ES-I3 (cell line): ENCODE data around the gene SLF2.

Experiments
- H3K36me3 ChIP-seq: 2 replicates; pipeline ENCODE4 v1.6.1; 2013; ENCODE audit warnings: mild to moderate bottlenecking, low read length, control low read depth, moderate library complexity; ENCODE audit not compliant: insufficient read depth
- H3K4me1 ChIP-seq: 2 replicates; pipeline ENCODE4 v1.6.1; 2013; ENCODE audit warnings: mild to moderate bottlenecking, control low read depth, low read length; ENCODE audit not compliant: insufficient read depth
- H3K9ac ChIP-seq: 2 replicates; pipeline ENCODE4 v1.6.1; 2013; ENCODE audit warnings: low read depth, mild to moderate bottlenecking, low read length, moderate library complexity
- H3K9me3 ChIP-seq: 2 replicates; pipeline ENCODE4 v1.6.1; 2013; ENCODE audit warnings: mild to moderate bottlenecking, low read length, moderate library complexity; ENCODE audit not compliant: control insufficient read depth, insufficient read depth

Gene SLF2

DNA sequence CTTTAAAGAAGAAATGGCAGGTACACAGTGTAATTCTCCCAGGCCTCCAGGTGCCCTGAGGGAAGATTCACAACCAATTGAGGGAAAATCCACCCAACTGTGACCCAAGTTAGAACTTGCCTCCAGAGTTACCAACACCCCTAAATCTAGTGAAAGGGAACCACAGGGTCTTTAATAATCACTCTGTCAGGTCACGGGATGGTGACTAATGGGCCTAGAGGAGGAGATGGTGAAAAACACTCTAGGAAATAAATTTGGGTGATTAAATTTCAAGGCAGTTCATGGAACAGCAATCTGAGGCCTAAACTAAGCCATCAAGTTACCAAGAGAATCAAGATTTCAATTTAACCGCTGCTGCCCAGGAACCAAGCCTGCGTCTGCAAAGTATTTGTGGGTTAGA is 26.7 kb upstream of the SLF2 start:
- no peaks in the 10 kb centered on the region for H3K36me3 ChIP-seq
- H3K9ac ChIP-seq = no peak overlapping the region
- H3K9me3 ChIP-seq = no peaks in the 10 kb centered on the region
- H3K4me1 ChIP-seq = peaks cover 9% of the 10 kb centered on the region

DNA sequence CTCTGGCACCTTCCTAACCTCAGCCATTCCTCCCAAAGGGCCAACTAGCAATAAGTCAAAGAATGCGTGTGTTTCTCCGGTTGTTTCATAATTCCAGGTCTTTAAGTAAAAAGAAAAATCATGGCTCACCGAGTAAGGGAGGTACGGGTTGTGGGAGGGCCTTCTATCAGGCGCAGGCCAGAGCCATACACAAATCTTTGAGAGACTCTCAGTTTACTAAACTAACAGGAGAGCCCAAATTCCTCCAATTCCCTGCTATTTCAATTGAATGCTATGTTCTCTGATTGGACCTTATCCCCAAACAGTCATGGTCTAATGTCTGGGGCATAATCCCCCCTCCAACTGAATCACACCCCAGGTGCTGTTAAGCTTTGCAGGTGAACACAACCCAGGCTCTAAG is 26.2 kb upstream of the SLF2 start:
- H3K9ac ChIP-seq = no peak overlapping the region
- H3K36me3 ChIP-seq = no peaks in the 10 kb centered on the region
- H3K4me1 ChIP-seq = peaks cover 9% of the 10 kb centered on the region
- H3K9me3 ChIP-seq = no peaks in the 10 kb centered on the region

DNA sequence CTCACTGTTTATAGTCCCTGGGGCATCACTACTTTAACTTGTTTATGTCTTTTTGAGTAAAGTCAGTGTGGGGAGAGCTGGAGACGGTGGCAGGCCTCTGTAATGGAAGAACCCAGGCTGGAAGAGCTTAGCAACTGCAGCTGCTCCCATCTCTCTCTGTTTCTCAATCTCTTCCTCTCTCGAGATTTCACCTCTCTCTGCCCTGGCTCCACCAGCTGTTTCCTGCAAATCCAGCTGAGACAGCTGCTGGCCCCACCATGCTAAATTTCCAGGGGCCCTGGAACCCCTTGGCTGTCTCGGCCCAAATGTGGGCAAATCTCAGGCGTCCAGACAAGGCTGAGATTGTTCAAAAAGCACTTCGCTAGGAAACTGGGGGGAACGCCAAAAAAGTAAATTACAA is 25.8 kb upstream of the SLF2 start:
- H3K36me3 ChIP-seq = no peaks in the 10 kb centered on the region
- no peaks in the 10 kb centered on the region for H3K9me3 ChIP-seq
- no peak overlapping the region for H3K9ac ChIP-seq

DNA sequence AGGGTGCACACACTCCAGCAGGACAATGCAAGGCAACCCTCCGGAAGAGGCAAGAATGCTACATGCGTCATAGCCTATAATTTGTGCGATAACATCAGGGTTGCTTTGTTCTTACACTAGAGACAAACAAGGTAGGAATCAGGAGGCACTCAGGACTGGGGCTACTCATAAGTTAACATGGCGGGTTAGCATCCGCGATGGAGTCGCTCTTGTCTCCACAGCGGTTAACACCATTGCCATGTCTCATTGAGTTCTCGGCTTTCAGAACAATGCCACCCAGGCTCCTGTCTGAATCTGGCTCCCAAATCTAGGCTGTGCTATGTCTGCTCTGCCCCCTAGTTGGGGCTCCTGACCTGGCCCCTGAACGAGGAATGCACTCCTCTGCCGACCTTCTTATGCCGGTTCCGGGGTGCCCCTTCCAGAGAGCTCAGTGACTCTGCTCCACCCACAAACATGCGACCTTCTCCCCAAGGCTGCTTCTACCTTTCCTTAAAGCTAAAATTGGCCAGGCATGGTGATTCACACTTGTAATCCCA is 24.9 kb upstream of the SLF2 start:
- Histone ChIP-seq H3K9ac (no peak overlapping the region), H3K4me1 (peaks cover 9% of the 10 kb centered on the region), H3K36me3 (no peaks in the 10 kb centered on the region), H3K9me3 (no peaks in the 10 kb centered on the region)

More for the DNA sequence above, 25.8 kb upstream of the SLF2 start:
- H3K4me1 ChIP-seq = peaks cover 9% of the 10 kb centered on the region

DNA sequence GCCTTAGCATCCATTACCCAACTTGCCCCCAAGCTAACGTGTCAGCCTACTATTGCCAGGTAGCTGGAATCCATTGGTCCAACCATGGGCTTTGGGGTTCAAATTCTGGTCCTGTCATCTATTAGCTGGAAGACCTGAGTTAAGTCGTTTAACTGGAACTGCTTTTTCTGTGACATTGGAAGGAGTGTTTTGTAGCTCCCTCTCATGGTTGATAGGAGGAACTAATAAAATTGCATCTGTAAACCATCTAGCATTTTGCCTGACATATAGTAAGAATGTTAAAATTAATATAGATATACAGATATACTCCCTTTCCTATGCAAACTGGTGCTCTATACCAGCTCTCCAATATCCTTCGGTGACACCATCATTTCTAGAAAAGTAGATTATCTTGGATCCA is 23.8 kb upstream of the SLF2 start:
- no peaks in the 10 kb centered on the region for H3K9me3 ChIP-seq
- no peaks in the 10 kb centered on the region for H3K36me3 ChIP-seq
- peaks cover 9% of the 10 kb centered on the region for H3K4me1 ChIP-seq
- H3K9ac ChIP-seq = no peak overlapping the region

DNA sequence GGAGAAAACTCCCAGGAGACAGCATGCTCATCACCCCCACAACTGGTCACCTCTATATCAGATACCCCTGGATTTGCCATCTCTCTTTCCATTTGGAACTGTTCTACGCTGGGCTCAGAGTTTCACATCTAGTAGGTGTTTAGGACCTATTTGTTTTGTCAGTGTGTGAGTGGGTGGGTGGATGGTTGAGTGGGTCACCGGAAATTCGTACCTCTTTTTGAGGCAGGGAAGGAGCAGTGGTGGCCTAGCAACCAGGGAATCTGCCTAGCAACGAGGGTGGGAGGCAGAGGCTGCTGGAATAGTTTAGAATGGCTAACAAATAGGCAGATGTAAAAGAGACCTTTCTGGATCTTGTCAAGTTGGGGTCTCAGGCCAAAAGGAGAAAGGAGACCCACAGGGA is 23.2 kb upstream of the SLF2 start:
- Histone ChIP-seq H3K9ac (no peak overlapping the region), H3K4me1 (peaks cover 9% of the 10 kb centered on the region), H3K36me3 (no peaks in the 10 kb centered on the region), H3K9me3 (no peaks in the 10 kb centered on the region)

DNA sequence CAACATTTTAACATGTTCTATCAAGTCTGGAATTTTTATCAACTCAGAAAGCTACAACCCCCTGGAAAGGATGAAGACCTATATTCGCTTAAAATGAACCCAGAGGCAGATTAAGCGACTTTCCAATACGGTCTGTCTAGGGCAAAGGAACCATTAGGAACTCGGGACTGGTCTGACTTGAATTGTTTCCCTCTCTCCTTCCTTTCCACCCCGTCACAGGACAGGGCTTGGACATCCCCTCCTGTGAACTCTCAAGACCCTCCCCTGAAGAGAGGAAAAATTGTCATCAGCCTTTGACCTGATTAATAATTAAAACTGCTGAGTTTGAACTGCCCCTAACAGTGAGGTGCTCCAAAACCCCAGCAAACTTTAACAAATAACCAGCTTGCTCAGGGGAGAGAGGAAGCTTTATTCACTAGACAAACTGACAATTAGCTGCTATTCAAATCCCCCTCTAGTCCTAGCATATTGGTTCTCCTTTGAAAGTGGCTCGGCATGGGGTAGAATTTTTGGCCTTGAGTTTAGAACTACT is 22.6 kb upstream of the SLF2 start:
- H3K36me3 ChIP-seq = no peaks in the 10 kb centered on the region
- no peak overlapping the region for H3K9ac ChIP-seq
- H3K9me3 ChIP-seq = no peaks in the 10 kb centered on the region
- H3K4me1 ChIP-seq = peaks cover 9% of the 10 kb centered on the region

DNA sequence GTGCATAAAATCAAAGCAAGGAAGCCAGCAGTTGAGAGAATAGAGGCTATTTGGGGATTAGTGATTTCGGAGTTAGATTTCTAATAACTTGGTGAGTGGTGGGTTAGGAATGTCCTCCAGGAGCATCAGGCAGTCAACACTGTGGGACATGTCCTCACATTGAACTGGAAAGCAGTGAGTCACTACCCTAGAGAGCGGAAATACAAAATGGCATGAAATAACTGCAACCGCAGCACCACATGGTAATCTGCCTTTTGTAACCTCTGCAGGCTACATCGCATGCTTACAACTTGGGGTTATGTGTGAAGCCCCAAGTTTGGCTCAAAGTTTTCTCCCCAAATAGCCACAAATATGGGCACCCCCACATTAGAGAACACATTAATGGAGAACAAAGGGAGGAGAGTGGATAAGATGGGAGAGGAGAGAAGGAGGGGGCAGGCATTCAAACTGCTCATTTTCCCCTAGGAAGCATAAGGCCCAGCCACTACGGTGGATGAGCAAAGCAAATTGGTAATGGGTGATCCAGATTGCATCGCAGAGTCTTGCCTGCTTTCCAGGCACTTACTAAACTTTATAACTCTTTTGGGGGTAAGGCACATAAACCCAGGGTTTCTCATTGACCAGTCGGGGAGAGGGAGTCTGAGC is 22.0 kb upstream of the SLF2 start:
- H3K9me3 ChIP-seq = no peaks in the 10 kb centered on the region
- no peaks in the 10 kb centered on the region for H3K36me3 ChIP-seq
- H3K9ac ChIP-seq = no peak overlapping the region
- H3K4me1 ChIP-seq = peaks cover 9% of the 10 kb centered on the region

DNA sequence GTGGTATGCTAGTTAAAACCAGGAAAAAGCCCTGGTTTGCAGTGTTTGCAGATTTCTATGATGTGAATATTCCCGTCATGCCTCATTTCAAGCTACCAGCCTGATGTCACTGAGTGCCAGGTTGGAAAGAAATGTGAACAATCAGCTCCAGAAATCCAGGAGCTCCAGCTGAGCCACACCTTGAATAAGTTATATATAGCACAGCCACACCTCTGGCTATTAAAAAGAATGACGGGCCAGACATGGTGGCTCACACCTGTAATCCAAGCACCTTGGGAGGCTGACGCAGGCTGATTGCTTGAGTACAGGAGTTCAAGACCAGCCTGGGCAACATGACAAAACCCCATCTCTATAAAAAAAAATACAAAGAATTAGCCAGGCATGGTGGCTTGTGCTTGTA is 18.7 kb upstream of the SLF2 start:
- Histone ChIP-seq H3K9me3 (no peaks in the 10 kb centered on the region), H3K9ac (no peak overlapping the region), H3K36me3 (no peaks in the 10 kb centered on the region), H3K4me1 (peaks cover 14% of the 10 kb centered on the region)

DNA sequence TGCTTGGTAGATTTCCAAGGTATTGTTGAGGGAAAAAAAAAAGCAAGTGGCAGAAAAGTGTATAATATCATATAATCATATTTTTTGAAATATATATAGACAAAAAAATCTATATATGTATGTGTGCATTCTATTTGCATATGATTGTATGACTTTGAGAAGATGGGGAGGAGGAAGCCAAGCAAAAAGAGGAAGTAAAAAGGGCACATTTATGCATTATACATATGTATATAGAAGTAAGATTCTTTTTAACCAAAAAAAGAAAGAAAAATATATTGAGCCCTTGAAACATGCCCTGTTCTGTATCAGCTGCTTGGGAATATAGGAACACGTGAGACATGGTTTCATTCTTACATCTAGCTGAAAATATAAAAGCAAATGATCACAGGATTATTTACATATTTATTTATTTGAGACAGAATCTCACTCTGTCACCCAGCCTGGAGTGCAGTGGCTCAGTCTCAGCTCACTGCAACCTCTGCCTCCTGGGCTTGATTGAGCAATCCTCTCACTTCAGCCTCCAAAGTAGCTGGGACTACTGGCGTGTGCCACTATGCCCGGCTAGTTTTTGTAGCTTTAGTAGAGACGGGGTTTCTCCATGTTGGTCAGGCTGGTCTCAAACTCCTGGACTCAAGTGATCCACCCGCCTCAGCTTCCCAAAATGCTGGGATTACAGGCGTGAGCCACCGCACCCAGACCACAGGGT is 18.0 kb upstream of the SLF2 start:
- no peaks in the 10 kb centered on the region for H3K9me3 ChIP-seq
- H3K4me1 ChIP-seq = peaks cover 14% of the 10 kb centered on the region
- H3K9ac ChIP-seq = no peak overlapping the region
- no peaks in the 10 kb centered on the region for H3K36me3 ChIP-seq

DNA sequence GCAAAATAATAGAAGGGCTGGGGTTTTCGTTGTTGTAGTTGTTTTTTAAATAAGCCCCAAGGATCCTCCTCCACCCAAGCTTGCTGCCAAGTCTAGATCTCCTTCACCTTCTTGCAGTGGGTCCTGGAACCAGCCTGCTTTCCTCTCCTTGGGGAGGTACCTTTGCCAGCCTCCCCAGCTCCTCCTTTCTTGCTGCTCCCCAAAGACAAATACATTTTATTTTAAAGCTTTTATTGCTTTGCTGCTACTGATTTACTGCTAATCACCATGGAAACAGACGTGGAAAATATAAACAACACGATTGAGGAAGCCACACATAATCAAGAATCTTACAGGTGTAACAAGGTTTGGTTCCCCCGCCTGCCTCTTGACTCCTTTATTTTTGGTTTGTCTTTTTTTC is 17.4 kb upstream of the SLF2 start:
- no peaks in the 10 kb centered on the region for H3K9me3 ChIP-seq
- no peaks in the 10 kb centered on the region for H3K36me3 ChIP-seq
- no peak overlapping the region for H3K9ac ChIP-seq
- H3K4me1 ChIP-seq = peaks cover 11% of the 10 kb centered on the region

DNA sequence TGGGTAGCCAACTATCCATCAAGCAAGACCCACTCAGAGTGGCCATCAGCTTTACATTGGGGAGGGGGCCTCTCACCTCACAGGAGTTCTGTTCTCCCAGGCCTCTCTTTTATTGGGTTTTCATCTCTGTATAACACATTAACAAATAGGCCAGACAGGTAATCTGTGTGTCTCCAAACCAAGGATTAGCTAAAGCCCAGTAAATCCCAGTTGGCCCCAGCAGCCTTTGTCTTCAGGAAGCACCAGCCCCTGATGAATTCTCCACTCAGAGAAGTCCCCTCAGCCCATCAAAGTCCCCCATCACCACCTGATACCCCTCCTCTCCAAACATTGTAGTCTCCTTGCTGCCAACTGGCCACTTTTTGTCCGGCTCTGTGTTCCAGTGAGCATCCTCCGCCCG is 16.9 kb upstream of the SLF2 start:
- Histone ChIP-seq H3K36me3 (no peaks in the 10 kb centered on the region), H3K9me3 (no peaks in the 10 kb centered on the region), H3K4me1 (peaks cover 5% of the 10 kb centered on the region), H3K9ac (no peak overlapping the region)

DNA sequence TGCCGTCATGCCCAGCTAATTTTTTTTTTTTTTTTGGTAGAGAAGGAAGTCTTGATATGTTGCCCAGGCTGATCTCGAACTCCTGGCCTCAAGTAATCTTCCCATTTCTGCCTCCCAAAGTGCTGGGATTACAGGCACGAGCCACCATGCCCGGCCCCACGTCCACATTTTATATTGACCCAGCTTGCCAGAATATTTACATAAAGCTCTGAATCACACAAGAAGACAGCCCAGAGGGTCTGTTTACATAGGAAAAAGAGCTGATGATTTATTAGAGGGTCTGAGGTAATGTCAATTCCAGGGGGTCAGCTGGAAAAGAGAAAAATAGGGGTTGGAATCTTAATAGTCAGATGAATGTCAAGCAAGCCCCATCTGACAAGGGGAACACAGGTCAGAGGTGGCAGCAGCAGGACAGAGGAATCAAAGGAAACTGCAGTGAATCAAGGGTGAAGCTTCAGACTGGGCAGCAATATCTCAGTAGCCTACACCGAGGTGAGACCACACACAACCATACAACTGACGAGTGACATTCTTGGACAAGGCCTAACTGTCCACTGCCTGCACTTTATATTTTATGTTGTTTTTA is 15.8 kb upstream of the SLF2 start:
- no peaks in the 10 kb centered on the region for H3K36me3 ChIP-seq
- H3K4me1 ChIP-seq = peaks cover 4% of the 10 kb centered on the region; the same call in 1 of the 2 replicates
- H3K9me3 ChIP-seq = no peaks in the 10 kb centered on the region
- H3K9ac ChIP-seq = no peak overlapping the region

DNA sequence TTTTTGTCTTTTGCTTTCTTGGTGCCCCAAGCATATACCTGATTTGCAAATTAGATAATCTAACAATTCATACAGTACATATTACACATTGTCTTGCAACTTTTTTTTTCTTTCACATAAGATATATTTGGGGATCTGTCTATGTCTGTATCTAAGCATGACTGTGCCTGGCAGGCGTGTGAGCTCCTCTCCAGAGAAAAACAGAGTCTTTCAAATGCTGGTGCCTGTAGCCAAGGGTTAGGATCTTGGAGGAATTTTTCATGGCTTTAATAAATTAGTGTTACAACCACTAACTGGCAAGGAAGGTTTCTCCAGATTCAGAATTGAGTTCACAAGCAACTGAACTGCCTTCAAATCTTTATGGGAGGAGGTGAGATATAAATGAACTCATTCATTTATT is 14.8 kb upstream of the SLF2 start:
- H3K9ac ChIP-seq = no peak overlapping the region
- H3K9me3 ChIP-seq = no peaks in the 10 kb centered on the region
- peaks cover 4% of the 10 kb centered on the region; the same call in 1 of the 2 replicates for H3K4me1 ChIP-seq
- H3K36me3 ChIP-seq = no peaks in the 10 kb centered on the region

DNA sequence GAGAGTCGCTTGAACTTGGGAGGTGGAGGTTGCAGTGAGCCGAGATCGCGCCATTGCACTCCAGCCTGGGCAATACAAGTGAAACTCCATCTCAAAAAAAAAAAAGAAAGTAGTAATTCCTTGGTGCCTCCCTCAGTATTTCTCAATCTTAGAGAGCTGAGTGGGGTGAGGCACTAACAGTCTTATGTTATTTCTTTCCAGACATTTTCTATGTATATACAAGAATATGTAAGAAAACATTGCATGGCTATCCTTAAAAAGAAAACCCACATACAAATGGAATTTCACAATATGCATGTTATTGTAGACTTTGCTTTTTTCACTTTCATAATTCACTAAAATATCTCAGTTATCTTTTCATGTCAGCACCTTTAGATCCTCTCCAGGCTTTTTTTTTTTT is 13.6 kb upstream of the SLF2 start:
- no peaks in the 10 kb centered on the region for H3K36me3 ChIP-seq
- H3K4me1 ChIP-seq = peaks cover 4% of the 10 kb centered on the region; the same call in 1 of the 2 replicates
- no peaks in the 10 kb centered on the region for H3K9me3 ChIP-seq
- H3K9ac ChIP-seq = no peak overlapping the region
